Activated CD4-positive, alpha-beta T cell treated with anti-CD3 and anti-CD28 coated beads, Interleukin-2, amount 50 U/mL, for 24 hours (primary cell): ENCODE results near the gene MORC2.
A peak's percentile ranks its signal among the peaks of the same experiment; 100 is the strongest.

Source experiments
- DNase-seq, 2 donors: peaks; one replicate each; pipeline ENCODE4 v3.0.0-alpha.2; 2020; ENCODE audit warnings: low read depth in 1 of 2, low spot score in 1 of 2

The MORC2 gene

GRCh38 chr22:30968015-30968923 is at the start of gene MORC2:
Gene MORC2 (minus strand): TSS chr22:30968774. CDS start chr22:30967889, 885 bp downstream.
- no peak for DNase-seq

GRCh38 chr22:31005535-31005934 is 37.0 kb upstream of the MORC2 start:
- no peak for DNase-seq

- no peak for DNase-seq
These were observed 32.7 kb upstream of the MORC2 start for GRCh38 chr22:31001124-31001770.

- no peak for DNase-seq
These were observed 29.8 kb upstream of the MORC2 start for GRCh38 chr22:30998329-30998728.

GRCh38 chr22:30996462-30996861 is 27.9 kb upstream of the MORC2 start:
- DNase-seq: no peak

GRCh38 chr22:30994960-30995359 is 26.4 kb upstream of the MORC2 start:
- no peak for DNase-seq

- DNase-seq: no peak
These were observed 24.0 kb upstream of the MORC2 start for GRCh38 chr22:30992565-30992964.

- DNase-seq: no peak
These were observed 22.1 kb upstream of the MORC2 start for GRCh38 chr22:30990690-30991089.

GRCh38 chr22:30989474-30989873 is 20.9 kb upstream of the MORC2 start:
- no peak for DNase-seq

- DNase-seq: no peak
These were observed 17.1 kb upstream of the MORC2 start for GRCh38 chr22:30985561-30986208.

GRCh38 chr22:30984317-30984716 is 15.7 kb upstream of the MORC2 start:
- DNase-seq: no peak

- DNase-seq: no peak
These were observed 13.9 kb upstream of the MORC2 start for GRCh38 chr22:30982512-30982911.

- no peak for DNase-seq
These were observed 11.4 kb upstream of the MORC2 start for GRCh38 chr22:30979932-30980331.

- DNase-seq: no peak
These were observed 9.9 kb upstream of the MORC2 start for GRCh38 chr22:30978304-30978962.

GRCh38 chr22:30970356-30970746 is 1.8 kb upstream of the MORC2 start:
- DNase-seq: no peak

- no peak for DNase-seq
These were observed 1.2 kb upstream of the MORC2 start for GRCh38 chr22:30969532-30970355.

GRCh38 chr22:30968924-30969531 is 454 bp upstream of the MORC2 start, which contains the start of gene TUG1:
Gene TUG1 (plus strand): TSS chr22:30969265.
- peak; percentile 90 to 97 for DNase-seq

GRCh38 chr22:30964858-30965257 is 3.7 kb downstream of the MORC2 start:
- DNase-seq: no peak

- no peak for DNase-seq
These were observed 13.4 kb downstream of the MORC2 start for GRCh38 chr22:30955153-30955552.

- no peak for DNase-seq
These were observed 15.4 kb downstream of the MORC2 start for GRCh38 chr22:30953206-30953605.
